Measurements from ENCODE around the gene HTR2A.

- TF ChIP-seq POU2F2 (IDR thresholded peaks at IDR 0.05; ENCODE audit: low read depth, low read length), result no peak
- no peak for TF ChIP-seq POLR2A (IDR thresholded peaks at IDR 0.05; ENCODE audit: low read depth, low read length)
- TF ChIP-seq POLR2AphosphoS5 (IDR thresholded peaks at IDR 0.05; ENCODE audit: low read depth, low read length), result no peak
- no peak for TF ChIP-seq SPI1 (IDR thresholded peaks at IDR 0.05; ENCODE audit: low read depth, low read length)
These were observed at the start of gene HTR2A for GRCh38 chr13:46896341-46897137.

Data from GM12891 (cell line).